ENCODE data around the gene ZNF837. TPM values are rescaled to one million over a fixed set of nuclear protein-coding genes. Genes with fewer than 3 reads are reported as not detected.

Gene ZNF837
- total and polyA plus RNA-seq, 2 of the 13 experiments (the other 11 are each of a cell fraction or from before 2014, with no cell fraction given): 0.29 to 1.3 TPM

DNA sequence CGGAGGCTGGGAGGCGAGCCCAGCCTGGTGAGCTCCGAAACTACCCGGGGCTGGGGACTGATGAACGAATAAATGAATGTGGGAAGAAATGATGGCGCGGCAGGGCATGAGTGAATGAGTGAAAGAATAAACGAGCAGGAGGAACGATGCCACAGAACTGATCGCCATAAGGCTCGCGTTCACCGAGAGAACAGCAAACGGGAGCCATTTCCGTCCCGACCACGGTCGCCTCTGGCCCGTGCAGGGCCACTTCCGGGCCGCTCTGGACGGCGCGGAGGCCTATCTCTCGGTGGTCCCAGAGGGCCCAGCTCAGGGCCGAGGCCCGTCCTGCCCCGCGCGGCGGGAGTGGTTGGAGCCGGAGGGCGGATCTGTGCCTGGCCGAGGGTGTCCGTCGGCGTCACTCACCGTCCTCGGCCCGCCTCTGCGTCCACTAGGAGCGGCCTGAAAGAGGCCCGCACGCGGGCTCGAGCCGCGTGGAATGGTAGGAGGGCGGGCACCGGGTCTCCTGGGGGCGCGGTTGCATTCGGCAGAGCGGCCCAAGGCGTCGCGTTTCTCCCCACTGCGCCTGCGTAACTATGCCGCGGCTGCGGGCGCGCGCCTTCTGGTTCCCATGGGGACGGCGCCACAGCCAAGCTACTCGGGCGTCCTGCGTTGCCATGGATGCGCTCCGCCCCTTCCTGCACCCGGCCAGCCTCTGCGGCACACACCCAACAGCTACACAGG, 18.4 kb downstream of the ZNF837 start, which contains the start of gene ZNF497 (continued):
- 0 out of 2 replicates have a peak, but pooled peaks have one; percentile 48 for TF ChIP-seq ZBED4 (CRISPR knock-in tag; IDR thresholded peaks at IDR 0.05; ENCODE audit: borderline replicate concordance)
- peak; percentile 38; the same call in 1 of the 2 replicates for TF ChIP-seq ZSCAN25 (CRISPR knock-in tag; IDR thresholded peaks at IDR 0.05)
- no peak for TF ChIP-seq ZNF513 (CRISPR knock-in tag; conservative IDR thresholded peaks at IDR 0.05)
- TF ChIP-seq CENPT (CRISPR knock-in tag; IDR thresholded peaks at IDR 0.05; ENCODE audit: low read depth): no peak
- no peak for TF ChIP-seq DPF2 (CRISPR knock-in tag; IDR thresholded peaks at IDR 0.05; ENCODE audit: borderline replicate concordance, low read depth)
- 0 out of 2 replicates have a peak, but pooled peaks have one; percentile 62 for TF ChIP-seq ZNF678 (CRISPR knock-in tag; IDR thresholded peaks at IDR 0.05)
- TF ChIP-seq FOSL1 (CRISPR knock-in tag; IDR thresholded peaks at IDR 0.05; ENCODE audit: borderline replicate concordance): 0 out of 2 replicates have a peak, but pooled peaks have one; percentile 33
- no peak for TF ChIP-seq FOXP1 (IDR thresholded peaks at IDR 0.05)
- no peak for TF ChIP-seq FOXP1 (CRISPR knock-in tag; IDR thresholded peaks at IDR 0.05)
- TF ChIP-seq RCOR2 (CRISPR knock-in tag; IDR thresholded peaks at IDR 0.05): no peak
- TF ChIP-seq ZNF747 (CRISPR knock-in tag; IDR thresholded peaks at IDR 0.05; ENCODE audit: borderline replicate concordance): 0 out of 2 replicates have a peak, but pooled peaks have one; percentile 39
- TF ChIP-seq, protein P1, sequence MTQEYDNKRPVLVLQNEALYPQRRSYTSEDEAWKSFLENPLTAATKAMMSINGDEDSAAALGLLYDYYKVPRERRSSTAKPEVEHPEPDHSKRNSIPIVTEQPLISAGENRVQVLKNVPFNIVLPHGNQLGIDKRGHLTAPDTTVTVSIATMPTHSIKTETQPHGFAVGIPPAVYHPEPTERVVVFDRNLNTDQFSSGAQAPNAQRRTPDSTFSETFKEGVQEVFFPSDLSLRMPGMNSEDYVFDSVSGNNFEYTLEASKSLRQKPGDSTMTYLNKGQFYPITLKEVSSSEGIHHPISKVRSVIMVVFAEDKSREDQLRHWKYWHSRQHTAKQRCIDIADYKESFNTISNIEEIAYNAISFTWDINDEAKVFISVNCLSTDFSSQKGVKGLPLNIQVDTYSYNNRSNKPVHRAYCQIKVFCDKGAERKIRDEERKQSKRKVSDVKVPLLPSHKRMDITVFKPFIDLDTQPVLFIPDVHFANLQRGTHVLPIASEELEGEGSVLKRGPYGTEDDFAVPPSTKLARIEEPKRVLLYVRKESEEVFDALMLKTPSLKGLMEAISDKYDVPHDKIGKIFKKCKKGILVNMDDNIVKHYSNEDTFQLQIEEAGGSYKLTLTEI (CRISPR knock-in tag; conservative IDR thresholded peaks at IDR 0.05): no peak
- no peak for TF ChIP-seq ZMYM4 (CRISPR knock-in tag; IDR thresholded peaks at IDR 0.05)
- 0 out of 2 replicates have a peak, but pooled peaks have one; percentile 9 for TF ChIP-seq ETV6 (CRISPR knock-in tag; conservative IDR thresholded peaks at IDR 0.05)
- TF ChIP-seq ZBTB44 (CRISPR knock-in tag; IDR thresholded peaks at IDR 0.05): 0 out of 2 replicates have a peak, but pooled peaks have one; percentile 9
- TF ChIP-seq NR2F2 (IDR thresholded peaks at IDR 0.05; ENCODE audit: borderline replicate concordance, low read depth): peak; percentile 42; the same call in 1 of the 2 replicates
- no peak for TF ChIP-seq ATRX (CRISPR knock-in tag; IDR thresholded peaks at IDR 0.05; ENCODE audit: borderline replicate concordance)
- no peak for TF ChIP-seq SNAI1 (CRISPR knock-in tag; IDR thresholded peaks at IDR 0.05; ENCODE audit: borderline replicate concordance)
- 0 out of 2 replicates have a peak, but pooled peaks have one; percentile 78 for TF ChIP-seq ZSCAN31 (CRISPR knock-in tag; IDR thresholded peaks at IDR 0.05; ENCODE audit: low read depth)
- no peak; the same call in 1 of the 2 replicates for TF ChIP-seq FOXC1 (CRISPR knock-in tag; IDR thresholded peaks at IDR 0.05; ENCODE audit: borderline replicate concordance)
- TF ChIP-seq KLF6 (CRISPR knock-in tag; IDR thresholded peaks at IDR 0.05): peak; percentile 60; the same call in 1 of the 2 replicates
